GM12864 (cell line): ENCODE measurements around the gene MGLL.

ENCODE experiments used
- DNase-seq: peaks from one replicate; pipeline ENCODE4 v3.0.0-alpha.2; 2011; ENCODE audit warnings: low read depth
- H3K4me3 ChIP-seq: 2 replicates; pipeline ENCODE4 v1.5.1; 2011; ENCODE audit warnings: mild to moderate bottlenecking, low read depth, low read length, control low read depth
- TF ChIP-seq, protein P1 (sequence below): IDR thresholded peaks from 2 replicates; pipeline ENCODE4 v1.5.1; 2011; ENCODE audit warnings: low read depth, mild to moderate bottlenecking, moderate library complexity, low read length, control low read depth, inconsistent platforms; ENCODE audit errors: missing control alignments

MGLL gene

GRCh38 chr3:127794402-127794801 lies 27.9 kb downstream of the MGLL start:
- no peak for DNase-seq
- TF ChIP-seq, protein P1, sequence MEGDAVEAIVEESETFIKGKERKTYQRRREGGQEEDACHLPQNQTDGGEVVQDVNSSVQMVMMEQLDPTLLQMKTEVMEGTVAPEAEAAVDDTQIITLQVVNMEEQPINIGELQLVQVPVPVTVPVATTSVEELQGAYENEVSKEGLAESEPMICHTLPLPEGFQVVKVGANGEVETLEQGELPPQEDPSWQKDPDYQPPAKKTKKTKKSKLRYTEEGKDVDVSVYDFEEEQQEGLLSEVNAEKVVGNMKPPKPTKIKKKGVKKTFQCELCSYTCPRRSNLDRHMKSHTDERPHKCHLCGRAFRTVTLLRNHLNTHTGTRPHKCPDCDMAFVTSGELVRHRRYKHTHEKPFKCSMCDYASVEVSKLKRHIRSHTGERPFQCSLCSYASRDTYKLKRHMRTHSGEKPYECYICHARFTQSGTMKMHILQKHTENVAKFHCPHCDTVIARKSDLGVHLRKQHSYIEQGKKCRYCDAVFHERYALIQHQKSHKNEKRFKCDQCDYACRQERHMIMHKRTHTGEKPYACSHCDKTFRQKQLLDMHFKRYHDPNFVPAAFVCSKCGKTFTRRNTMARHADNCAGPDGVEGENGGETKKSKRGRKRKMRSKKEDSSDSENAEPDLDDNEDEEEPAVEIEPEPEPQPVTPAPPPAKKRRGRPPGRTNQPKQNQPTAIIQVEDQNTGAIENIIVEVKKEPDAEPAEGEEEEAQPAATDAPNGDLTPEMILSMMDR: no peak
- H3K4me3 ChIP-seq: no peak overlapping the region

GRCh38 chr3:127792541-127793292 lies 29.6 kb downstream of the MGLL start:
- no peak overlapping the region for H3K4me3 ChIP-seq
- no peak for DNase-seq
- TF ChIP-seq, protein P1: no peak

- TF ChIP-seq, protein P1: peak; percentile 55
- DNase-seq: peak; percentile 35
- no peak overlapping the region for H3K4me3 ChIP-seq
Observed at GRCh38 chr3:127791221-127791913, 30.9 kb downstream of the MGLL start.

- H3K4me3 ChIP-seq: no peak overlapping the region
- TF ChIP-seq, protein P1: no peak
- DNase-seq: no peak
Observed at GRCh38 chr3:127790882-127791183, 31.5 kb downstream of the MGLL start.

- TF ChIP-seq, protein P1: no peak
- no peak overlapping the region for H3K4me3 ChIP-seq
- DNase-seq: no peak
Observed at GRCh38 chr3:127789990-127790881, 32.1 kb downstream of the MGLL start.

- DNase-seq: no peak
- TF ChIP-seq, protein P1: no peak
- H3K4me3 ChIP-seq: no peak overlapping the region
Observed at GRCh38 chr3:127789051-127789450, 33.3 kb downstream of the MGLL start.
